HepG2 (cell line): ENCODE results near the gene LTC4S. TPM values are rescaled to one million over a fixed set of nuclear protein-coding genes. Genes with fewer than 3 reads are reported as not detected.

Source experiments
- CBX5 ChIP-seq: sonication (generic); formaldehyde crosslinking; IDR thresholded peaks from 2 replicates; pipeline ENCODE4 v1.4.0; 2020; ENCODE audit warnings: missing genetic modification reagents, borderline replicate concordance
- ELF3 ChIP-seq: IDR thresholded peaks from 2 replicates; pipeline ENCODE4 v1.6.1; 2016; ENCODE audit warnings: missing genetic modification reagents, missing compliant biosample characterization
- GPBP1L1 ChIP-seq: sonication (generic); formaldehyde crosslinking; IDR thresholded peaks from 2 replicates; pipeline ENCODE4 v1.5.0; 2020; ENCODE audit warnings: mild to moderate bottlenecking, missing genetic modification reagents
- HMG20B ChIP-seq: conservative IDR thresholded peaks from 2 replicates; pipeline ENCODE4 v1.6.1; 2016; ENCODE audit warnings: missing genetic modification reagents, missing compliant biosample characterization
- HOXD1 ChIP-seq: sonication (generic); formaldehyde crosslinking; IDR thresholded peaks from 2 replicates; pipeline ENCODE4 v1.5.0; 2020; ENCODE audit warnings: missing genetic modification reagents
- KDM4B ChIP-seq: sonication (generic); formaldehyde crosslinking; IDR thresholded peaks from 2 replicates; pipeline ENCODE4 v1.4.0; 2020; ENCODE audit warnings: missing genetic modification reagents
- MXD1 ChIP-seq: sonication (generic); formaldehyde crosslinking; IDR thresholded peaks from 2 replicates; pipeline ENCODE4 v1.4.0; 2020; ENCODE audit warnings: mild to moderate bottlenecking, missing genetic modification reagents
- NFKB2 ChIP-seq: sonication (generic); formaldehyde crosslinking; IDR thresholded peaks from 2 replicates; pipeline ENCODE4 v1.4.0; 2020; ENCODE audit warnings: missing genetic modification reagents, borderline replicate concordance
- NKX3-1 ChIP-seq: sonication (generic); formaldehyde crosslinking; IDR thresholded peaks from 2 replicates; pipeline ENCODE4 v1.5.0; 2020; ENCODE audit warnings: missing genetic modification reagents
- SOX5 ChIP-seq: IDR thresholded peaks from 2 replicates; pipeline ENCODE4 v1.6.1; 2016; ENCODE audit warnings: borderline replicate concordance
- TCF12 ChIP-seq, 2 experiments: fragments of 450-650 bp in 1 of 2; sonication (generic) in 1 of 2; formaldehyde crosslinking in 1 of 2; IDR thresholded peaks; 2 replicates each; pipeline versions ENCODE4 v1.6.1 to v1.8.0; 2017 to 2022; ENCODE audit warnings: antibody characterized with exemption in 1 of 2, mild to moderate bottlenecking in 1 of 2, missing genetic modification reagents in 1 of 2, moderate library complexity in 1 of 2
- TCF7L2 ChIP-seq: IDR thresholded peaks from 2 replicates; pipeline ENCODE4 v1.6.1; 2011; ENCODE audit warnings: mild to moderate bottlenecking, low read depth, low read length, moderate library complexity
- TRIM24 ChIP-seq: sonication (generic); formaldehyde crosslinking; IDR thresholded peaks from 2 replicates; pipeline ENCODE4 v1.8.0; 2022; ENCODE audit warnings: mild to moderate bottlenecking, missing genetic modification reagents
- ZBTB3 ChIP-seq: sonication (generic); formaldehyde crosslinking; IDR thresholded peaks from 2 replicates; pipeline ENCODE4 v1.4.0; 2020; ENCODE audit warnings: low read depth, mild to moderate bottlenecking, moderate library complexity, missing genetic modification reagents, borderline replicate concordance
- ZBTB7B ChIP-seq: sonication (generic); formaldehyde crosslinking; IDR thresholded peaks from 2 replicates; pipeline ENCODE4 v1.4.0; 2020; ENCODE audit warnings: missing genetic modification reagents
- ZFP90 ChIP-seq: sonication (generic); formaldehyde crosslinking; IDR thresholded peaks from 2 replicates; pipeline ENCODE4 v1.8.0; 2022; ENCODE audit warnings: missing genetic modification reagents, mild to moderate bottlenecking, inconsistent platforms, borderline replicate concordance
- ZNF20 ChIP-seq: sonication (generic); formaldehyde crosslinking; IDR thresholded peaks from 2 replicates; pipeline ENCODE4 v1.4.0; 2020; ENCODE audit warnings: mild to moderate bottlenecking, moderate library complexity, missing genetic modification reagents
- ZNF350 ChIP-seq: sonication (generic); formaldehyde crosslinking; IDR thresholded peaks from 2 replicates; pipeline ENCODE4 v1.4.0; 2020; ENCODE audit warnings: mild to moderate bottlenecking, low read depth, missing genetic modification reagents, borderline replicate concordance
- ZNF451 ChIP-seq: sonication (generic); formaldehyde crosslinking; IDR thresholded peaks from 2 replicates; pipeline ENCODE4 v1.5.0; 2020; ENCODE audit warnings: mild to moderate bottlenecking, missing genetic modification reagents
- ZNF512 ChIP-seq: sonication (generic); formaldehyde crosslinking; IDR thresholded peaks from 2 replicates; pipeline ENCODE4 v1.4.0; 2020; ENCODE audit warnings: mild to moderate bottlenecking, missing genetic modification reagents
- ZNF713 ChIP-seq: sonication (generic); formaldehyde crosslinking; IDR thresholded peaks from 2 replicates; pipeline ENCODE4 v1.4.0; 2020; ENCODE audit warnings: mild to moderate bottlenecking, missing genetic modification reagents
- ZNF878 ChIP-seq: sonication (generic); formaldehyde crosslinking; IDR thresholded peaks from 2 replicates; pipeline ENCODE4 v1.8.1; 2023; ENCODE audit warnings: mild to moderate bottlenecking, missing genetic modification reagents, moderate library complexity
- ZNF883 ChIP-seq: sonication (generic); formaldehyde crosslinking; IDR thresholded peaks from 2 replicates; pipeline ENCODE4 v1.5.1; 2020; ENCODE audit warnings: mild to moderate bottlenecking, missing genetic modification reagents; ENCODE audit errors: not compliant biosample characterization
- ZSCAN5A ChIP-seq: sonication (generic); formaldehyde crosslinking; IDR thresholded peaks from 2 replicates; pipeline ENCODE4 v1.8.0; 2022; ENCODE audit warnings: mild to moderate bottlenecking, missing genetic modification reagents, borderline replicate concordance
- polyA plus RNA-seq, 8 experiments: library from polyadenylated mRNA; depleted of rRNA in 3 of 8; stranded (reverse) in 7 of 8; unstranded in 1 of 8; fragments of >200 nt; fragmentation: Illumina TruSeq in 4 of 8; extraction: Trizol in 4 of 8; gene quantifications; 2 replicates each; pipeline versions ENCODE4 v1.2.1 to v1.2.3, GENCODE V29; 2011 to 2016; ENCODE audit warnings: low read depth in 4 of 8, missing spikeins in 1 of 8, mixed read lengths in 1 of 8; ENCODE audit not compliant: insufficient read depth in 1 of 8
- total RNA-seq, 5 experiments: library from RNA; depleted of rRNA; stranded (reverse); fragments of >200 nt; fragmentation: Illumina TruSeq; extraction: Trizol; gene quantifications; 2 replicates each; pipeline ENCODE4 v1.2.3, GENCODE V29; 2016; ENCODE audit warnings: low read depth in 1 of 5

The LTC4S gene
- total and polyA plus RNA-seq, 2 of the 13 experiments (the other 11 are each of a cell fraction or from before 2014, with no cell fraction given) = 0.35 TPM; not detected in 1

GRCh38 chr5:179819296-179820126, 25.7 kb downstream of the LTC4S start (continued):
- TF ChIP-seq TCF12 (IDR thresholded peaks at IDR 0.05) (no peak), TCF12 (CRISPR knock-in tag; IDR thresholded peaks at IDR 0.05) (peak; percentile 34; the same call in 1 of the 2 replicates), HOXD1 (peak; percentile 18; the same call in 1 of the 2 replicates), ZBTB7B (CRISPR knock-in tag) (peak; percentile 47; the same call in 1 of the 2 replicates), TCF7L2 (no peak), ZFP90 (CRISPR knock-in tag) (peak; percentile 49; the same call in 1 of the 2 replicates), HMG20B (CRISPR knock-in tag) (peak; percentile 44; the same call in 1 of the 2 replicates), ZNF451 (peak; percentile 81), CBX5 (CRISPR knock-in tag) (peak; percentile 69; the same call in 1 of the 2 replicates), TRIM24 (no peak), ZNF878 (CRISPR knock-in tag) (peak; percentile 59; the same call in 1 of the 2 replicates), NFKB2 (CRISPR knock-in tag) (peak; percentile 57), ZBTB3 (CRISPR knock-in tag) (no peak), ZNF883 (CRISPR knock-in tag) (peak; percentile 37), MXD1 (CRISPR knock-in tag) (peak; percentile 99; the same call in 1 of the 2 replicates), KDM4B (CRISPR knock-in tag) (0 out of 2 replicates have a peak, but pooled peaks have one; percentile 71), ZNF20 (CRISPR knock-in tag) (peak; percentile 81), ZNF713 (no peak), SOX5 (peak; percentile 29; the same call in 1 of the 2 replicates), ZNF350 (0 out of 2 replicates have a peak, but pooled peaks have one; percentile 4), ELF3 (CRISPR knock-in tag) (peak; percentile 54; the same call in 1 of the 2 replicates), ZNF512 (no peak), NKX3-1 (CRISPR knock-in tag) (peak; percentile 58), ZSCAN5A (CRISPR knock-in tag) (0 out of 2 replicates have a peak, but pooled peaks have one; percentile 50), GPBP1L1 (CRISPR knock-in tag) (no peak)
